K562 (cell line): ENCODE results near the gene LUZP4. TPM values are rescaled to one million over a fixed set of nuclear protein-coding genes. Genes with fewer than 3 reads are reported as not detected.

ENCODE experiments used
- BHLHE40 ChIP-seq: IDR thresholded peaks from 2 replicates; pipeline ENCODE4 v1.6.1; 2011; ENCODE audit warnings: low read length, improper control_type of control experiment
- CBFA2T2 ChIP-seq: fragments of 450-650 bp; conservative IDR thresholded peaks from 2 replicates; pipeline ENCODE4 v1.6.1; 2017; ENCODE audit warnings: mild to moderate bottlenecking
- CC2D1A ChIP-seq: fragments of 450-650 bp; IDR thresholded peaks from 2 replicates; pipeline ENCODE4 v1.6.1; 2017; ENCODE audit warnings: mild to moderate bottlenecking
- DMBX1 ChIP-seq: fragments of 250-450 bp; sonication (Bioruptor Pico); IDR thresholded peaks from 2 replicates; pipeline ENCODE4 v1.8.0; 2022; ENCODE audit warnings: inconsistent platforms, mild to moderate bottlenecking, moderate library complexity, borderline replicate concordance
- FOXJ2 ChIP-seq: fragments of 200-800 bp; sonication (Bioruptor generic); IDR thresholded peaks from 2 replicates; pipeline ENCODE4 v1.6.1; 2016; ENCODE audit warnings: missing genetic modification characterization, missing compliant biosample characterization
- FOXM1 ChIP-seq, 2 experiments: fragments of 450-650 bp in 1 of 2; sonication (generic) in 1 of 2; formaldehyde crosslinking in 1 of 2; IDR thresholded peaks; 2 replicates each; pipeline versions ENCODE4 v1.6.1 to v1.9.0; 2017 to 2022; ENCODE audit warnings: low read depth in 2 of 2, mild to moderate bottlenecking in 2 of 2, missing genetic modification reagents in 1 of 2, moderate library complexity in 1 of 2
- HIVEP1 ChIP-seq: fragments of 250-450 bp; sonication (Bioruptor Pico); IDR thresholded peaks from 2 replicates; pipeline ENCODE4 v1.4.0; 2020; ENCODE audit warnings: mild to moderate bottlenecking
- HSF4 ChIP-seq: fragments of 250-450 bp; sonication (Bioruptor Pico); IDR thresholded peaks from 2 replicates; pipeline ENCODE4 v2.1.2; 2022; ENCODE audit warnings: mild to moderate bottlenecking, moderate library complexity, borderline replicate concordance
- MTA1 ChIP-seq: fragments of 450-650 bp; IDR thresholded peaks from 2 replicates; pipeline ENCODE4 v1.6.1; 2017; ENCODE audit warnings: borderline replicate concordance
- NFE2 ChIP-seq: IDR thresholded peaks from 2 replicates; pipeline ENCODE4 v1.6.1; 2014; ENCODE audit warnings: antibody characterized with exemption, low read depth
- NR2C1 ChIP-seq, 2 experiments: fragments of 450-650 bp; IDR thresholded peaks; 2 replicates each; pipeline ENCODE4 v1.6.1; 2017; ENCODE audit warnings: mild to moderate bottlenecking in 2 of 2, antibody characterized with exemption in 1 of 2, inconsistent platforms in 1 of 2, missing compliant biosample characterization in 1 of 2, missing genetic modification characterization in 1 of 2
- PML ChIP-seq: IDR thresholded peaks from 2 replicates; pipeline ENCODE4 v1.6.1; 2012; ENCODE audit warnings: low read length, inconsistent platforms
- TEAD4 ChIP-seq, 2 experiments: sonication (generic) in 1 of 2; formaldehyde crosslinking in 1 of 2; IDR thresholded peaks; 2 replicates each; pipeline versions ENCODE4 v1.6.1 to v1.8.0; 2012 to 2022; ENCODE audit warnings: borderline replicate concordance in 1 of 2, inconsistent platforms in 1 of 2, low read length in 1 of 2, mild to moderate bottlenecking in 1 of 2, missing genetic modification reagents in 1 of 2
- ZBTB17 ChIP-seq: fragments of 450-650 bp; formaldehyde crosslinking; IDR thresholded peaks from 2 replicates; pipeline ENCODE4 v1.4.0; 2020; ENCODE audit warnings: mild to moderate bottlenecking
- ZMIZ1 ChIP-seq, 2 experiments: fragments of 150-350 bp in 1 of 2; IDR thresholded peaks; 2 replicates each; pipeline ENCODE4 v1.6.1; 2012 to 2016; ENCODE audit warnings: low read depth in 2 of 2, low read length in 2 of 2, mild to moderate bottlenecking in 1 of 2, moderate library complexity in 1 of 2
- polyA plus RNA-seq, 8 experiments: library from polyadenylated mRNA; depleted of rRNA in 4 of 8; stranded (reverse) in 5 of 8; unstranded in 3 of 8; fragments of >200 nt; fragmentation: Nextera tagmentation in 2 of 8; fragmentation: Illumina TruSeq in 1 of 8; extraction: Ambion mirVana in 2 of 8; extraction: Trizol in 1 of 8; gene quantifications; 2 replicates each; pipeline versions ENCODE4 v1.2.1 to v1.2.3, GENCODE V29; 2011 to 2014; ENCODE audit warnings: inconsistent platforms in 1 of 8, missing spikeins in 1 of 8
- total RNA-seq, 7 experiments: library from RNA; depleted of rRNA in 6 of 7; stranded (reverse); fragments of >200 nt in 6 of 7; fragmentation: Illumina TruSeq in 2 of 7; extraction: Trizol in 2 of 7; gene quantifications; 2 replicates each; pipeline versions ENCODE4 v1.2.1 to v1.2.3, GENCODE V29; 2011 to 2021; ENCODE audit warnings: low replicate concordance in 1 of 7
- TF ChIP-seq, protein P1 (sequence below): fragments of 450-650 bp; IDR thresholded peaks from 2 replicates; pipeline ENCODE4 v1.6.1; 2016; ENCODE audit warnings: low read depth, mild to moderate bottlenecking, moderate library complexity
- TF ChIP-seq, protein P2 (sequence below), 3 experiments: fragments of 200-800 bp in 1 of 3; sonication (Bioruptor generic) in 1 of 3; sonication (generic) in 1 of 3; formaldehyde crosslinking in 1 of 3; IDR thresholded peaks; 2 replicates each; pipeline versions ENCODE4 v1.6.1 to v1.8.0; 2016 to 2022; ENCODE audit warnings: mild to moderate bottlenecking in 2 of 3, missing compliant biosample characterization in 2 of 3, missing genetic modification characterization in 2 of 3, missing genetic modification reagents in 1 of 3
- TF ChIP-seq, protein P3 (sequence below): IDR thresholded peaks from 2 replicates; pipeline ENCODE4 v1.6.1; 2016; ENCODE audit warnings: missing genetic modification characterization, missing compliant biosample characterization
- TF ChIP-seq, protein P4 (sequence below): fragments of 450-650 bp; formaldehyde crosslinking; IDR thresholded peaks from 2 replicates; pipeline ENCODE4 v1.4.0; 2022; ENCODE audit warnings: mild to moderate bottlenecking, moderate library complexity

The LUZP4 gene
- total and polyA plus RNA-seq, 9 of the 15 experiments (the other 6 are each of a cell fraction or from before 2014, with no cell fraction given): 0.16 to 1.1 (median 0.36) TPM

- TF ChIP-seq TEAD4 (IDR thresholded peaks at IDR 0.05; ENCODE audit: low read length) (peak; percentile 95), TEAD4 (CRISPR knock-in tag; IDR thresholded peaks at IDR 0.05; ENCODE audit: borderline replicate concordance) (no peak), FOXJ2 (tag) (no peak), CC2D1A (peak; percentile 64; the same call in 1 of the 2 replicates), MTA1 (peak; percentile 28; the same call in 1 of the 2 replicates), CBFA2T2 (peak; percentile 97), ZMIZ1 (IDR thresholded peaks at IDR 0.05; ENCODE audit: low read depth in 2 of 2, low read length in 2 of 2) (peak in 1 of 2 experiments; percentile 81; a peak in 2 of 4 replicates), BHLHE40 (peak; percentile 49; the same call in 1 of the 2 replicates), HSF4 (CRISPR knock-in tag) (peak; percentile 92; the same call in 1 of the 2 replicates), NFE2 (no peak), FOXM1 (IDR thresholded peaks at IDR 0.05; ENCODE audit: low read depth) (peak; percentile 78), FOXM1 (CRISPR knock-in tag; IDR thresholded peaks at IDR 0.05; ENCODE audit: low read depth) (no peak), DMBX1 (CRISPR knock-in tag) (peak; percentile 79; the same call in 1 of the 2 replicates), HIVEP1 (CRISPR knock-in tag) (0 out of 2 replicates have a peak, but pooled peaks have one; percentile 27), NR2C1 (IDR thresholded peaks at IDR 0.05) (no peak), NR2C1 (tag; IDR thresholded peaks at IDR 0.05) (peak; percentile 44; the same call in 1 of the 2 replicates), ZBTB17 (CRISPR knock-in tag) (no peak), PML (peak; percentile 86)
- TF ChIP-seq, protein P1, sequence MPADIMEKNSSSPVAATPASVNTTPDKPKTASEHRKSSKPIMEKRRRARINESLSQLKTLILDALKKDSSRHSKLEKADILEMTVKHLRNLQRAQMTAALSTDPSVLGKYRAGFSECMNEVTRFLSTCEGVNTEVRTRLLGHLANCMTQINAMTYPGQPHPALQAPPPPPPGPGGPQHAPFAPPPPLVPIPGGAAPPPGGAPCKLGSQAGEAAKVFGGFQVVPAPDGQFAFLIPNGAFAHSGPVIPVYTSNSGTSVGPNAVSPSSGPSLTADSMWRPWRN: peak; percentile 65; the same call in 1 of the 2 replicates
- TF ChIP-seq, protein P2, sequence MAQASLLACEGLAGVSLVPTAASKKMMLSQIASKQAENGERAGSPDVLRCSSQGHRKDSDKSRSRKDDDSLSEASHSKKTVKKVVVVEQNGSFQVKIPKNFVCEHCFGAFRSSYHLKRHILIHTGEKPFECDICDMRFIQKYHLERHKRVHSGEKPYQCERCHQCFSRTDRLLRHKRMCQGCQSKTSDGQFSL (CRISPR knock-in tag; IDR thresholded peaks at IDR 0.05): no peak
- TF ChIP-seq, protein P2 (tag; IDR thresholded peaks at IDR 0.05): peak in 1 of 2 experiments; percentile 34; a peak in 1 of 4 replicates
- TF ChIP-seq, protein P3, sequence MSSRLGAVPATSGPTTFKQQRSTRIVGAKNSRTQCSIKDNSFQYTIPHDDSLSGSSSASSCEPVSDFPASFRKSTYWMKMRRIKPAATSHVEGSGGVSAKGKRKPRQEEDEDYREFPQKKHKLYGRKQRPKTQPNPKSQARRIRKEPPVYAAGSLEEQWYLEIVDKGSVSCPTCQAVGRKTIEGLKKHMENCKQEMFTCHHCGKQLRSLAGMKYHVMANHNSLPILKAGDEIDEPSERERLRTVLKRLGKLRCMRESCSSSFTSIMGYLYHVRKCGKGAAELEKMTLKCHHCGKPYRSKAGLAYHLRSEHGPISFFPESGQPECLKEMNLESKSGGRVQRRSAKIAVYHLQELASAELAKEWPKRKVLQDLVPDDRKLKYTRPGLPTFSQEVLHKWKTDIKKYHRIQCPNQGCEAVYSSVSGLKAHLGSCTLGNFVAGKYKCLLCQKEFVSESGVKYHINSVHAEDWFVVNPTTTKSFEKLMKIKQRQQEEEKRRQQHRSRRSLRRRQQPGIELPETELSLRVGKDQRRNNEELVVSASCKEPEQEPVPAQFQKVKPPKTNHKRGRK (tag): no peak
- TF ChIP-seq, protein P4, sequence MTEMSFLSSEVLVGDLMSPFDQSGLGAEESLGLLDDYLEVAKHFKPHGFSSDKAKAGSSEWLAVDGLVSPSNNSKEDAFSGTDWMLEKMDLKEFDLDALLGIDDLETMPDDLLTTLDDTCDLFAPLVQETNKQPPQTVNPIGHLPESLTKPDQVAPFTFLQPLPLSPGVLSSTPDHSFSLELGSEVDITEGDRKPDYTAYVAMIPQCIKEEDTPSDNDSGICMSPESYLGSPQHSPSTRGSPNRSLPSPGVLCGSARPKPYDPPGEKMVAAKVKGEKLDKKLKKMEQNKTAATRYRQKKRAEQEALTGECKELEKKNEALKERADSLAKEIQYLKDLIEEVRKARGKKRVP: peak; percentile 45; the same call in 1 of the 2 replicates
These were observed 32.9 kb downstream of the LUZP4 start (continued) for GRCh38 chrX:115322375-115322774.
